GM18511 (cell line): ENCODE measurements around the gene HES6.
"Not testable (repeated sequence)": the region's sequence is repeated elsewhere in the genome, so short reads cannot be mapped to it uniquely, and the experiment has no call there.

ENCODE experiments used
- ATAC-seq: cut with Tn5 transposase; IDR thresholded peaks from one replicate; pipeline ENCODE4 v1.9.1; 2021; ENCODE audit warnings: mild to moderate bottlenecking, moderate library complexity; ENCODE audit not compliant: unreplicated experiment

HES6 gene

GRCh38 chr2:238274152-238274865 lies 34.5 kb upstream of the HES6 start:
- no peak for ATAC-seq

- not testable (repeated sequence) for ATAC-seq
Observed at GRCh38 chr2:238273433-238273832, 33.6 kb upstream of the HES6 start.

GRCh38 chr2:238272156-238272555 lies 32.3 kb upstream of the HES6 start:
- no peak for ATAC-seq

GRCh38 chr2:238271686-238272085 lies 31.8 kb upstream of the HES6 start:
- ATAC-seq, result not testable (repeated sequence)

- ATAC-seq, result no peak
Observed at GRCh38 chr2:238271061-238271554, 31.3 kb upstream of the HES6 start.

GRCh38 chr2:238270606-238271005 lies 30.8 kb upstream of the HES6 start:
- no peak for ATAC-seq

- no peak for ATAC-seq
Observed at GRCh38 chr2:238269741-238270140, 29.9 kb upstream of the HES6 start.

GRCh38 chr2:238267884-238268680 lies 28.2 kb upstream of the HES6 start:
- ATAC-seq, result no peak

- ATAC-seq, result no peak
Observed at GRCh38 chr2:238267341-238267710, 27.5 kb upstream of the HES6 start.

GRCh38 chr2:238265605-238266004 lies 25.8 kb upstream of the HES6 start:
- ATAC-seq, result no peak

GRCh38 chr2:238264072-238264460 lies 24.2 kb upstream of the HES6 start:
- ATAC-seq, result no peak

GRCh38 chr2:238263204-238264071 lies 23.6 kb upstream of the HES6 start:
- no peak for ATAC-seq

- ATAC-seq, result no peak
Observed at GRCh38 chr2:238262496-238263122, 22.8 kb upstream of the HES6 start.

- ATAC-seq, result no peak
Observed at GRCh38 chr2:238261718-238262375, 22.0 kb upstream of the HES6 start.

- ATAC-seq, result no peak
Observed at GRCh38 chr2:238260883-238261282, 21.0 kb upstream of the HES6 start.

- no peak for ATAC-seq
Observed at GRCh38 chr2:238259061-238260020, 19.5 kb upstream of the HES6 start.

- ATAC-seq, result no peak
Observed at GRCh38 chr2:238257786-238258700, 18.2 kb upstream of the HES6 start.

- ATAC-seq, result no peak
Observed at GRCh38 chr2:238256594-238257104, 16.8 kb upstream of the HES6 start.
